Gastroesophageal sphincter (tissue), 4 donors: ENCODE measurements around the gene ANKRD45. TPM values are rescaled to one million over a fixed set of nuclear protein-coding genes. Genes with fewer than 3 reads are reported as not detected.

ENCODE experiments used
- ATAC-seq: fragments of 150-250 bp; one replicate; pipeline ENCODE4 v1.9.1; 2016; ENCODE audit warnings: mild to moderate bottlenecking, moderate library complexity
- H3K27ac ChIP-seq, 4 donors: fragments of 200-600 bp; sonication (generic) in 3 of 4; 1 replicate in 3 of 4; 2 replicates in 1 of 4; pipeline ENCODE4 v1.5.1; 2016 to 2019
- H3K27me3 ChIP-seq: fragments of 200-600 bp; sonication (generic); one replicate; pipeline ENCODE4 v1.5.1; 2019
- H3K36me3 ChIP-seq, 2 donors: fragments of 200-600 bp; sonication (generic); one replicate each; pipeline ENCODE4 v1.5.1; 2019; ENCODE audit warnings: control low read depth in 1 of 2
- H3K4me1 ChIP-seq, 3 donors: fragments of 200-600 bp; sonication (generic); 1 replicate in 2 of 3; 2 replicates in 1 of 3; pipeline ENCODE4 v1.5.1; 2016 to 2019; ENCODE audit warnings: control low read depth in 2 of 3
- H3K4me3 ChIP-seq, 2 donors: fragments of 200-600 bp; sonication (generic); one replicate each; pipeline ENCODE4 v1.5.1; 2019; ENCODE audit warnings: mild to moderate bottlenecking in 1 of 2, moderate library complexity in 1 of 2
- H3K9me3 ChIP-seq, 3 donors: fragments of 200-600 bp; sonication (generic); one replicate each; pipeline ENCODE4 v1.5.1; 2017 to 2019; ENCODE audit warnings: control low read depth in 2 of 3
- CTCF ChIP-seq, 4 experiments: fragments of 200-600 bp in 2 of 4; fragments of 450-650 bp in 2 of 4; sonication (generic) in 1 of 4; IDR thresholded peaks; one replicate each; pipeline ENCODE4 v1.5.1; 2017 to 2019; ENCODE audit warnings: antibody characterized with exemption in 4 of 4, mild to moderate bottlenecking in 2 of 4, moderate library complexity in 2 of 4
- EP300 ChIP-seq: sonication (generic); formaldehyde crosslinking; IDR thresholded peaks from one replicate; pipeline ENCODE4 v1.6.1; 2017; ENCODE audit warnings: antibody characterized with exemption, mild to moderate bottlenecking
- POLR2A ChIP-seq, 2 donors: fragments of 450-650 bp; IDR thresholded peaks; one replicate each; pipeline ENCODE4 v1.6.1; 2017; ENCODE audit warnings: antibody characterized with exemption in 2 of 2, mild to moderate bottlenecking in 2 of 2, moderate library complexity in 1 of 2
- POLR2AphosphoS5 ChIP-seq: sonication (generic); formaldehyde crosslinking; IDR thresholded peaks from one replicate; pipeline ENCODE4 v1.6.1; 2017; ENCODE audit warnings: antibody characterized with exemption
- WGBS, 2 donors: methylation state at CpG; one replicate each; pipeline ENCODE4 v1.1.5; 2018; ENCODE audit warnings: low coverage in 1 of 2; 5-methylcytosine and 5-hydroxymethylcytosine counted together
- total RNA-seq, 4 donors: library from RNA; depleted of rRNA; stranded (reverse); fragments of >200 nt; gene quantifications; one replicate each; pipeline ENCODE4 v1.1.0, GENCODE V29; 2016

ANKRD45 gene
- total RNA-seq, 4 donors from 2014 or later = 0.81 to 4.7 (median 1.0) TPM; not detected in 1

- Histone ChIP-seq H3K36me3 (no peaks in the 10 kb centered on the region), H3K27ac (no peak overlapping the region), H3K27me3 (no peaks in the 10 kb centered on the region), H3K9me3 (no peaks in the 10 kb centered on the region), H3K4me1 (no peaks in the 10 kb centered on the region), H3K4me3 (no peak overlapping the region)
- TF ChIP-seq EP300 = no peak
- 89 to 97% methylated on average over 3 of the region's 3 CpGs for WGBS, 2 donors
- no peak for ATAC-seq
Observed at GRCh38 chr1:173663159-173663558, 6.5 kb downstream of the ANKRD45 start.

DNA sequence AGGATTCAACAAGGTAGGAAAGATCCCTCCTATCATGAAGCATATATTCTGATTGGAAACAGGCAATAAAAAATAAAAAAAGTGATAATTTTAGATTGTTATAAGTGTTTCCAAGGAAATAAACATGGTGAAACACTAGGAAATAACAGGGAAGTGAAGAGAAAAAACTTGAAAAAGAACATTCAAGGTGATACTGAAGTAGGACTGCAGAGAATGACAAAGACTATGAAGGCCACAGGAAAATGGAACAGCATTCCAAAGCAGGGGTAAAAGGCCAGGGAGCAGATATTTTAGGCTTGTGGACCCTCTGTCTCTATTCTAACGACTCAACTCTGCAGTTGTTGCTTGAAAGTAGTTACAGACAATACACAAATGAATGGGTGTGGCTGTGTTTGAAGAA lies 7.9 kb downstream of the ANKRD45 start:
- Histone ChIP-seq H3K27ac (no peak overlapping the region), H3K9me3 (no peaks in the 10 kb centered on the region), H3K36me3 (no peaks in the 10 kb centered on the region), H3K4me3 (no peak overlapping the region), H3K27me3 (no peaks in the 10 kb centered on the region), H3K4me1 (no peaks in the 10 kb centered on the region)
- TF ChIP-seq CTCF (IDR thresholded peaks at IDR 0.05) (no peak), POLR2AphosphoS5 (no peak), EP300 (no peak), POLR2A (IDR thresholded peaks at IDR 0.05) (no peak)
- 22 to 28% methylated on average over 1 of the region's 1 CpG for WGBS, 2 donors
- no peak for ATAC-seq

DNA sequence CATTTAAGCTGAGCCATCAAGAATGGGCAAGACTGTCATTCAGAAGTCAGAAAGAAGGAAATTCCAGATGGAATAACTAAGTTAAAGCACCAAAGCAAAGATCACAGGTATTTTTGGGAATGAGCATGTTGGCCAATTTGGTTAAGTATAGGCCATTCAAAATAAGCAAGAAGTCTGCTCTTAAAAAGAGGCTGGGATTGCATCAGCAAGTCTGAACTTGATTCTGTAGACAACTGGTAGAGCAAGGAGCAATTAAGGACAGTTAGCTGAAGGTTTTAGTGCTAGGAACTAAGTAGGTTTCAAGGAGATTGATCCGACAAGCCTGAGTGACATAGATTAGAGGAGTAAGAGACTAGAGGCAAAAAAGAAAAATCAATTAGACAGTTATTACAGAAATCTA lies 8.4 kb downstream of the ANKRD45 start:
- H3K9me3 ChIP-seq = no peaks in the 10 kb centered on the region
- TF ChIP-seq POLR2AphosphoS5 (no peak), POLR2A (IDR thresholded peaks at IDR 0.05) (no peak), CTCF (IDR thresholded peaks at IDR 0.05) (no peak), EP300 (no peak)
- H3K36me3 ChIP-seq = no peaks in the 10 kb centered on the region
- 100% methylated on average over 1 of the region's 1 CpG for WGBS, 2 donors
- H3K27ac ChIP-seq = no peak overlapping the region
- H3K4me1 ChIP-seq = no peaks in the 10 kb centered on the region
- no peak for ATAC-seq
- no peak overlapping the region for H3K4me3 ChIP-seq
- H3K27me3 ChIP-seq = no peaks in the 10 kb centered on the region

GRCh38 chr1:173660306-173660705 lies 9.3 kb downstream of the ANKRD45 start:
- no peaks in the 10 kb centered on the region for H3K27me3 ChIP-seq
- no peak for ATAC-seq
- no peak overlapping the region for H3K27ac ChIP-seq
- TF ChIP-seq CTCF (IDR thresholded peaks at IDR 0.05) (no peak), POLR2A (IDR thresholded peaks at IDR 0.05) (no peak), POLR2AphosphoS5 (no peak), EP300 (no peak)
- no peak overlapping the region for H3K4me3 ChIP-seq
- H3K9me3 ChIP-seq = peaks cover 0 to 9% (median 0%) of the 10 kb centered on the region in 3 donors
- H3K36me3 ChIP-seq = no peaks in the 10 kb centered on the region
- WGBS, 2 donors = 88 to 100% methylated on average over 2 of the region's 2 CpGs
- no peaks in the 10 kb centered on the region for H3K4me1 ChIP-seq

DNA sequence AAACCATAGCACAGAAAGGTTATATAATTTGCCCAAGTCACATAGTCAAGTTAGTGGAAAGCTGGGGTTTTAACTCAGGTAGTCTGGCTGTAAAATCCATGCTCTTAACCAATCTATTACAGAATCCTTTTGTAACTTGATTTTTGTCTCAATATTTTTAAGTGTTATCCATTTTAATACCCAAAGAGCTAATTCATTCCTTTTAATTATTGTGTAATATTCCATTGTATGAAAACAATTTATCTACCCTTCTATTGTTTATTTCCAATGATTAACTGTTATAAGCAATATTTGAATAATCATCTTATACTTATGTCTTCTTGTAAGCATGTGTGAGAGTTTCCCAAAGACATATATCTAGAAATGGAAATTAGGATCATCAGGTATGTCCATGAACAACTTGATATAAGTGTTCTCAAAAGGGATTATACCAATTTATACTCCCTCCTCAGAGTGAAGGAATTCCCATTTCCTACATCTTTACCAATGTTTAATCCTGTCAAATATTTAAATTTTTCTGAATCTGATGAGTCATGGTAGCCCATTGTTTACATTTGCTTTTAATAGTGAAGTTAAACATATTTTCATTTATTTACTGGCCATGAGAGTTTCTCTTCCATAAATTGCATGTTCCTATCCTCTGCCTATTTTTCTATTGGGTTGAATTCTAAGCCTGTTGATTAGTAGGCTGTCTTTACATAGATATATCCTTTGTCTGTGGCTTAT lies 20.6 kb downstream of the ANKRD45 start:
- Histone ChIP-seq H3K27ac (no peak overlapping the region), H3K9me3 (peaks cover 0 to 7% (median 0%) of the 10 kb centered on the region in 3 donors), H3K4me3 (no peak overlapping the region), H3K27me3 (no peaks in the 10 kb centered on the region), H3K4me1 (no peaks in the 10 kb centered on the region), H3K36me3 (no peaks in the 10 kb centered on the region)
- no peak for ATAC-seq
- TF ChIP-seq POLR2AphosphoS5 (no peak), CTCF (IDR thresholded peaks at IDR 0.05) (no peak), POLR2A (IDR thresholded peaks at IDR 0.05) (no peak), EP300 (no peak)
